HG03139 (cell line): ENCODE data around the gene RAMACL.
"Not testable (repeated sequence)": the region's sequence is repeated elsewhere in the genome, so short reads cannot be mapped to it uniquely, and the experiment has no call there.

Experiments used
- ATAC-seq: cut with Tn5 transposase; IDR thresholded peaks from one replicate; pipeline ENCODE4 v1.9.1; 2021; ENCODE audit not compliant: unreplicated experiment

Gene RAMACL

GRCh38 chr6:166539011-166539385 lies 47.5 kb downstream of the RAMACL start:
- not testable (repeated sequence) for ATAC-seq

GRCh38 chr6:166538297-166539010 lies 48.0 kb downstream of the RAMACL start:
- ATAC-seq, result no peak

GRCh38 chr6:166534658-166535406 lies 51.6 kb downstream of the RAMACL start:
- no peak for ATAC-seq

DNA sequence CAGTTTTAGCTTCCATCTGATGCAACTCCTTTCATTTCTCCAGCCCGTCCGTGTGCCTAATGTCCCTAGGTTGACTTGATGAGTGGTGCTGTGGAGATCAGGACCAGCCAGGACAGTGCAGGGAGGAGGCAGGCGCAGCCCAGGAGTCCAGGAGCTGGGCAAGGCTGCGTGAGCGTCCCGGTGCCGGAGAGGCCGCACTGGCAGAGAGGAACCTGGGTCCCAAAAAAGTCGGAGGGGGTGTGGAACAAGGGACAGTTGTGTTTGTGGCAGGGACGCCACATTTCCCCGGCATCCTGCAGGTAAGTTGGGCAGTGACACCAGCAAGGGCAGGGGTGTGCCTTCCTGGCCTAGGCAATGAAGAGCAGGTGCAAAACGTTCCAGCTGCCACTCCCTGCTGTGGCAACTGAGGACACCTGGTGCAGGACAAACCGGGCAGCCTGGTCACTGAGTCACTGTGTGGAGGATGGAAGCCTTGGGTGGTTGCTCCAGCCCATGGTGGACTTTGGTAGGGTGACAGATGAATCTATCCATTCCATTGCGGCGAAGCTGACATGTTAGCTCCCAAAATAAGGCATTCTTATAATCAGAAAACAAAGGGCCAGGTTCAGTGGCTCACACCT lies 53.2 kb downstream of the RAMACL start:
- ATAC-seq, result no peak
